HUES48 (cell line): Measurements from ENCODE around the gene ITPR1.

Source experiments
- H3K27ac ChIP-seq: one replicate; pipeline ENCODE4 v1.7.0; 2013; ENCODE audit warnings: low read depth, low read length, inconsistent platforms
- H3K27me3 ChIP-seq: 2 replicates; pipeline ENCODE4 v1.6.1; 2013; ENCODE audit warnings: mild to moderate bottlenecking, low read length; ENCODE audit not compliant: control insufficient read depth, insufficient read depth
- H3K36me3 ChIP-seq: 2 replicates; pipeline ENCODE4 v1.6.1; 2013; ENCODE audit warnings: low read length; ENCODE audit not compliant: control insufficient read depth, insufficient read depth
- H3K4me1 ChIP-seq: 2 replicates; pipeline ENCODE4 v1.6.1; 2013; ENCODE audit warnings: mild to moderate bottlenecking, low read length; ENCODE audit not compliant: control insufficient read depth, insufficient read depth
- H3K4me3 ChIP-seq: 2 replicates; pipeline ENCODE4 v1.5.1; 2013; ENCODE audit warnings: mild to moderate bottlenecking, low read depth, low read length
- H3K9ac ChIP-seq: 2 replicates; pipeline ENCODE4 v1.6.1; 2013; ENCODE audit warnings: mild to moderate bottlenecking, low read depth, low read length, moderate library complexity
- H3K9me3 ChIP-seq: 2 replicates; pipeline ENCODE4 v1.6.1; 2013; ENCODE audit warnings: low read length; ENCODE audit not compliant: control insufficient read depth, insufficient read depth

Gene ITPR1

GRCh38 chr3:4818986-4819693 is 326.0 kb downstream of the ITPR1 start:
- Histone ChIP-seq H3K27ac (no peak overlapping the region), H3K36me3 (no peaks in the 10 kb centered on the region), H3K4me3 (no peak overlapping the region), H3K27me3 (no peaks in the 10 kb centered on the region), H3K9ac (no peak overlapping the region), H3K4me1 (no peaks in the 10 kb centered on the region), H3K9me3 (no peaks in the 10 kb centered on the region)

- no peak overlapping the region for H3K27ac ChIP-seq
- no peaks in the 10 kb centered on the region for H3K36me3 ChIP-seq
- H3K4me3 ChIP-seq: no peak overlapping the region
- H3K4me1 ChIP-seq: peaks cover 2% of the 10 kb centered on the region; the same call in 1 of the 2 replicates
- H3K27me3 ChIP-seq: no peaks in the 10 kb centered on the region
- no peaks in the 10 kb centered on the region for H3K9me3 ChIP-seq
- H3K9ac ChIP-seq: no peak overlapping the region
Measured at GRCh38 chr3:4819746-4820145, 326.6 kb downstream of the ITPR1 start.

- Histone ChIP-seq H3K27me3 (no peaks in the 10 kb centered on the region), H3K9ac (no peak overlapping the region), H3K27ac (no peak overlapping the region), H3K36me3 (no peaks in the 10 kb centered on the region), H3K4me3 (no peak overlapping the region), H3K9me3 (no peaks in the 10 kb centered on the region), H3K4me1 (peaks cover 9% of the 10 kb centered on the region)
Measured at GRCh38 chr3:4820296-4821121, 327.4 kb downstream of the ITPR1 start.

- H3K9ac ChIP-seq: no peak overlapping the region
- no peak overlapping the region for H3K4me3 ChIP-seq
- no peak overlapping the region for H3K27ac ChIP-seq
- no peaks in the 10 kb centered on the region for H3K36me3 ChIP-seq
- peaks cover 11% of the 10 kb centered on the region for H3K4me1 ChIP-seq
- H3K9me3 ChIP-seq: no peaks in the 10 kb centered on the region
- H3K27me3 ChIP-seq: no peaks in the 10 kb centered on the region
Measured at GRCh38 chr3:4821338-4821737, 328.2 kb downstream of the ITPR1 start.

- no peaks in the 10 kb centered on the region for H3K36me3 ChIP-seq
- H3K9ac ChIP-seq: no peak overlapping the region
- no peak overlapping the region for H3K4me3 ChIP-seq
- no peaks in the 10 kb centered on the region for H3K9me3 ChIP-seq
- H3K27ac ChIP-seq: no peak overlapping the region
- H3K27me3 ChIP-seq: no peaks in the 10 kb centered on the region
- H3K4me1 ChIP-seq: peaks cover 11% of the 10 kb centered on the region
Measured at GRCh38 chr3:4821975-4822374, 328.8 kb downstream of the ITPR1 start.

GRCh38 chr3:4822568-4822967 is 329.4 kb downstream of the ITPR1 start:
- H3K27me3 ChIP-seq: no peaks in the 10 kb centered on the region
- no peak overlapping the region for H3K27ac ChIP-seq
- peaks cover 11% of the 10 kb centered on the region for H3K4me1 ChIP-seq
- H3K36me3 ChIP-seq: no peaks in the 10 kb centered on the region
- H3K9me3 ChIP-seq: no peaks in the 10 kb centered on the region
- H3K9ac ChIP-seq: no peak overlapping the region
- no peak overlapping the region for H3K4me3 ChIP-seq

GRCh38 chr3:4823385-4823784 is 330.2 kb downstream of the ITPR1 start:
- H3K36me3 ChIP-seq: no peaks in the 10 kb centered on the region
- H3K4me1 ChIP-seq: peaks cover 11% of the 10 kb centered on the region
- no peaks in the 10 kb centered on the region for H3K27me3 ChIP-seq
- H3K27ac ChIP-seq: no peak overlapping the region
- no peaks in the 10 kb centered on the region for H3K9me3 ChIP-seq
- H3K9ac ChIP-seq: no peak overlapping the region
- no peak overlapping the region for H3K4me3 ChIP-seq

- Histone ChIP-seq H3K4me1 (peaks cover 11% of the 10 kb centered on the region), H3K9ac (no peak overlapping the region), H3K27ac (no peak overlapping the region), H3K4me3 (no peak overlapping the region), H3K36me3 (no peaks in the 10 kb centered on the region), H3K27me3 (no peaks in the 10 kb centered on the region), H3K9me3 (no peaks in the 10 kb centered on the region)
Measured at GRCh38 chr3:4823986-4824925, 331.1 kb downstream of the ITPR1 start.

- Histone ChIP-seq H3K4me3 (no peak overlapping the region), H3K4me1 (peaks cover 11% of the 10 kb centered on the region), H3K27me3 (no peaks in the 10 kb centered on the region), H3K27ac (no peak overlapping the region), H3K9ac (no peak overlapping the region), H3K36me3 (no peaks in the 10 kb centered on the region), H3K9me3 (no peaks in the 10 kb centered on the region)
Measured at GRCh38 chr3:4824926-4825325, 331.8 kb downstream of the ITPR1 start.

GRCh38 chr3:4825436-4826236 is 332.5 kb downstream of the ITPR1 start:
- Histone ChIP-seq H3K9ac (no peak overlapping the region), H3K27ac (no peak overlapping the region), H3K9me3 (no peaks in the 10 kb centered on the region), H3K36me3 (no peaks in the 10 kb centered on the region), H3K27me3 (no peaks in the 10 kb centered on the region), H3K4me1 (peaks cover 11% of the 10 kb centered on the region), H3K4me3 (no peak overlapping the region)
